PFSK-1 (cell line): ENCODE measurements around the gene ZNRF2.

Source experiments
- FOXP2 ChIP-seq: optimal IDR thresholded peaks from 2 replicates; pipeline ENCODE3; 2011; ENCODE audit warnings: borderline replicate concordance, control low read depth, inconsistent platforms; ENCODE audit not compliant: insufficient read depth; ENCODE audit errors: extremely low read length, extremely low read depth
- POLR2AphosphoS5 ChIP-seq: IDR thresholded peaks from 2 replicates; pipeline ENCODE4 v1.6.1; 2012; ENCODE audit warnings: low read depth, mild to moderate bottlenecking, control low read depth, low read length, moderate library complexity
- SIN3A ChIP-seq: IDR thresholded peaks from 2 replicates; pipeline ENCODE4 v1.6.1; 2012; ENCODE audit warnings: mild to moderate bottlenecking, low read length, moderate library complexity, borderline replicate concordance; ENCODE audit not compliant: insufficient read depth
- TAF1 ChIP-seq: IDR thresholded peaks from 2 replicates; pipeline ENCODE4 v1.6.1; 2012; ENCODE audit warnings: low read length, control low read depth, borderline replicate concordance; ENCODE audit not compliant: insufficient read depth
- TF ChIP-seq, protein P1 (sequence below), 2 experiments: IDR thresholded peaks; 2 replicates each; pipeline versions ENCODE4 v1.6.1 to v1.8.0; 2011 to 2012; ENCODE audit warnings: low read depth in 2 of 2, low read length in 2 of 2, control low read depth in 1 of 2, inconsistent platforms in 1 of 2, mild to moderate bottlenecking in 1 of 2, moderate library complexity in 1 of 2; ENCODE audit not compliant: insufficient read depth in 1 of 2

Gene ZNRF2

DNA sequence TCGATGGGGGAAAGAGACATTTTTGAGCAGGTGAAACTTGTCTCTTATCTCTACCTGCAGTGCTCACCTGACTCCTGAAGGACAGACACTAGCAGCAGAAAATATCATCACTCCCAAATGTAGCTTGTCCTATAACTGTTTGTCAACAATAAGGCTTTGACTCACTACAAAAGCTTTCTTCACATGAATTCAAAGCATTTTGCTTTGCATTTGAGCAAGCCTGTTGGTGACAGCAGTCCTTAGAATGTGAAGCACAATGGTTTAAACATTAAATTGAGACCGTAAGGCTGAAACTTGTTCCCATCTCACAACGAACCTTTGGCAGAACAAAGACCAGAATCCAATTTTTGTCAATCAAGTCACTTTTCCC, 30.6 kb upstream of the ZNRF2 start:
- TF ChIP-seq SIN3A = no peak
- TF ChIP-seq FOXP2 = no peak
- no peak for TF ChIP-seq POLR2AphosphoS5
- TF ChIP-seq, protein P1, sequence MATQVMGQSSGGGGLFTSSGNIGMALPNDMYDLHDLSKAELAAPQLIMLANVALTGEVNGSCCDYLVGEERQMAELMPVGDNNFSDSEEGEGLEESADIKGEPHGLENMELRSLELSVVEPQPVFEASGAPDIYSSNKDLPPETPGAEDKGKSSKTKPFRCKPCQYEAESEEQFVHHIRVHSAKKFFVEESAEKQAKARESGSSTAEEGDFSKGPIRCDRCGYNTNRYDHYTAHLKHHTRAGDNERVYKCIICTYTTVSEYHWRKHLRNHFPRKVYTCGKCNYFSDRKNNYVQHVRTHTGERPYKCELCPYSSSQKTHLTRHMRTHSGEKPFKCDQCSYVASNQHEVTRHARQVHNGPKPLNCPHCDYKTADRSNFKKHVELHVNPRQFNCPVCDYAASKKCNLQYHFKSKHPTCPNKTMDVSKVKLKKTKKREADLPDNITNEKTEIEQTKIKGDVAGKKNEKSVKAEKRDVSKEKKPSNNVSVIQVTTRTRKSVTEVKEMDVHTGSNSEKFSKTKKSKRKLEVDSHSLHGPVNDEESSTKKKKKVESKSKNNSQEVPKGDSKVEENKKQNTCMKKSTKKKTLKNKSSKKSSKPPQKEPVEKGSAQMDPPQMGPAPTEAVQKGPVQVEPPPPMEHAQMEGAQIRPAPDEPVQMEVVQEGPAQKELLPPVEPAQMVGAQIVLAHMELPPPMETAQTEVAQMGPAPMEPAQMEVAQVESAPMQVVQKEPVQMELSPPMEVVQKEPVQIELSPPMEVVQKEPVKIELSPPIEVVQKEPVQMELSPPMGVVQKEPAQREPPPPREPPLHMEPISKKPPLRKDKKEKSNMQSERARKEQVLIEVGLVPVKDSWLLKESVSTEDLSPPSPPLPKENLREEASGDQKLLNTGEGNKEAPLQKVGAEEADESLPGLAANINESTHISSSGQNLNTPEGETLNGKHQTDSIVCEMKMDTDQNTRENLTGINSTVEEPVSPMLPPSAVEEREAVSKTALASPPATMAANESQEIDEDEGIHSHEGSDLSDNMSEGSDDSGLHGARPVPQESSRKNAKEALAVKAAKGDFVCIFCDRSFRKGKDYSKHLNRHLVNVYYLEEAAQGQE (IDR thresholded peaks at IDR 0.05; ENCODE audit: insufficient read depth in 1 of 2, low read depth in 2 of 2, low read length in 2 of 2) = no peak
- no peak for TF ChIP-seq TAF1

DNA sequence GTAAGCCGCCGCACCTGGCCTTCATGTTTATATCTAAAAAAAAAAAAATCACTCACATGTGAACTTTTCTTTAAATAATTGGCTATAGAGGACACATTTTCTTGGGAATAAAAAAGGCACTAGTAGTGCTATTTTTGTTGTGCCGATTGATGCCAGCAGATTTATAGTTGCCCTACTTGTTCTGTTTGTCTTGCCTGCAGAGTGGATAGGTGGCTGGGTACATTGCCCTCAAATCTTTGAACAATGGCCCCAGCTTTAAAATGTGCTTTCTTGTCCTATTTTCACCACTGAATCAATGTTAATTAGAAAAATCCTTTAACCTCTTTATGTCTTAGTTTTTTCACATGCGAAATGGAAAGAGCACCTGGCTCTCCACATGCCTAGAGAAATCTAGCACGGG, 30.1 kb upstream of the ZNRF2 start:
- TF ChIP-seq, protein P1 (IDR thresholded peaks at IDR 0.05; ENCODE audit: insufficient read depth in 1 of 2, low read depth in 2 of 2, low read length in 2 of 2) = no peak
- TF ChIP-seq FOXP2 = no peak
- no peak for TF ChIP-seq POLR2AphosphoS5
- no peak for TF ChIP-seq SIN3A
- no peak for TF ChIP-seq TAF1

DNA sequence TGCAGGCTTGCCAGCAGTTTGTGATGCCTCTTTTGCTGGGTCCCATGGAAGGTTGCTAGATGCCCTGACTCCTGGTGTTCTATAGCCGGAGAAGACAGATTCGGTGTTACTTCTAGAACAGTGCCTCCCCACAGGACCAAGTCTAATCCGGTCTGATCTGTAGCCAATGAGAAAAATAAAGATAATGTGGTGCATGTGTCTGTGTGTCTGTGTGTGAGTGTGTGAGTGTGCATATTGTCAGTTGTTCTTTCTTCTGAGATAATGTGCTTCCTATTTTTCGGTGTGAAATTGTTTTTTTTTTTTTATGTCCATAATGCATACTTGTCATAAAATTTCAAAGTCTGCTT, 29.7 kb upstream of the ZNRF2 start:
- no peak for TF ChIP-seq FOXP2
- TF ChIP-seq TAF1 = no peak
- TF ChIP-seq, protein P1 (IDR thresholded peaks at IDR 0.05; ENCODE audit: insufficient read depth in 1 of 2, low read depth in 2 of 2, low read length in 2 of 2) = no peak
- TF ChIP-seq SIN3A = no peak
- no peak for TF ChIP-seq POLR2AphosphoS5

DNA sequence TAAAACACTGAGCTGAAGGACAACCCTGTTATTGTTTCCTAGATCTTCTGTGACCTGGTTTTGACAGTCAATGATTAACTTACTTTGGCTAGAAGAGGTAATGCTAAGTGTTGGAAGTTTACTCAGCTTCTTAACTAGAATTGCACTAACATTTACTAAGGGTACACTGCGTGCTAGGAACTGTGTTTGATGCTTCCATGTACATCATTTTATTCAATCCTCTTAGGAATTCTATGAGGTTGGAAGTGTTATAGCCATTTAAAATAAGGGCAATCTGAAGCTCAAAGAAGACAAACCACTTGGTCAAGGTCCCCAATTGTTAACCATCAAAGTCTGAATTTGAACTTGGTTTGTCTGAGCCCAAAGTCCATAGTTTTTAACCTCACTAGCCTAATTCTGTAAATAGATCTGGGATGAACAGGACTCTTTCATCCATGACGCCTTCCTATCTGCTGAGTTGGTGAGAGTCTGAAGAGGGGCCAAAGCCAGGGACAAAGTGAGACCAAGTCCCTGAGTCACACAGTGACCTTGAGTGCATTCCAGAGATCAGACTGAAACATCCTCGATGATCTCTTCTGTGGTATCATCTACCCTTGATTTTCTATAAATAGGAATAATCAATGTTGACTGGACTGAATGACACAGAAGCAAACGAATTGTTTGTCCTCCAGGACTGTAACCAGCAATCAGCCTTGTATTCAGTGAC, 29.2 kb upstream of the ZNRF2 start:
- TF ChIP-seq TAF1 (no peak), SIN3A (no peak)

DNA sequence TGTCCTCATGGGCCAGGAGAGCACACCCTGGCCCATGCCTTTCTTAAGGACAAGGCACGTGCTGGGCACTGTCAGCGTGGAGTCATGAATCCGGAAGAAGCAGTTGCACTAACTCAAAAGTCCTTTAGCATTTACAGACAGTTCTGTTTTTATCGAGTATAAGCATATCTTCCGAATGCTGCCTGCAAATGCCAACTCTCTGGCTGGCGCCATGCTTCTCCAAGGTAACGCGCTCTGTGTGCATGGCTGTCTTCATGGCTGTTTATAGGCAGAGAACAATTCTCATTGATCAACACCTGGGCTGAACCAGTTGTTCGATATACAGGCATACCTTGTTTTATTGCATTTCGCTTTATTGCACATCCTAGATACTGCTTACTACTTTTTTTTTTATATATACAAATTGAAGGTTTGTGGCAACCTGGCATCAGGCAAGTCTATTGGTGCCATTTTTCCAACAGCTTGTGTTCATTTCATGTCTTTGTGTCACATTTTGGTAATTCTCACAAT, 28.0 kb upstream of the ZNRF2 start:
- TF ChIP-seq SIN3A = no peak
- TF ChIP-seq FOXP2 = no peak
- TF ChIP-seq POLR2AphosphoS5 = no peak
- TF ChIP-seq, protein P1 (IDR thresholded peaks at IDR 0.05; ENCODE audit: insufficient read depth in 1 of 2, low read depth in 2 of 2, low read length in 2 of 2) = no peak
- TF ChIP-seq TAF1 = no peak
